ENCODE results near the gene CHRNA4. TPM values are rescaled to one million over a fixed set of nuclear protein-coding genes. Genes with fewer than 3 reads are reported as not detected.

Gene CHRNA4
- 0.46 TPM for polyA plus RNA-seq (2013, experiment 1 of 4)
- polyA plus RNA-seq (2013, experiment 2 of 4), result 0.18 TPM
- polyA plus RNA-seq (2013, experiment 3 of 4), result 0.64 TPM
- 1.6 TPM for polyA plus RNA-seq (2013, experiment 4 of 4)

GRCh38 chr20:63360850-63361518 is at the start of gene CHRNA4:
Gene CHRNA4 (minus strand): TSS chr20:63361349. CDS start chr20:63361165, 184 bp downstream.
- Histone ChIP-seq H3K4me3 (ENCODE audit: insufficient read depth, low read depth, low read length) (peak within 1 kb of the TSS; percentile 18), H3K4me1 (ENCODE audit: control insufficient read depth, insufficient read depth, low read length) (peaks cover 34% of the 10 kb centered on the region), H3K27me3 (ENCODE audit: control insufficient read depth, insufficient read depth, low read length, poor library complexity, severe bottlenecking) (peaks cover 33% of the 10 kb centered on the region), H3K9me3 (ENCODE audit: control insufficient read depth, low read length) (no peaks in the 10 kb centered on the region), H3K27ac (ENCODE audit: insufficient read depth, low read depth, low read length, poor library complexity, severe bottlenecking) (no peak within 1 kb of the TSS), H3K36me3 (ENCODE audit: control insufficient read depth, insufficient read depth, low read length) (no peaks in the 10 kb centered on the region)
- WGBS, 2 experiments, result 1% methylated on average over 70 of the region's 79 CpGs

GRCh38 chr20:63409834-63410435 is 48.8 kb upstream of the CHRNA4 start:
- no peak overlapping the region for H3K27ac ChIP-seq (ENCODE audit: insufficient read depth, low read depth, low read length, poor library complexity, severe bottlenecking)
- WGBS, 2 experiments, result 90 to 94% methylated on average over 21 of the region's 23 CpGs
- H3K9me3 ChIP-seq (ENCODE audit: control insufficient read depth, low read length), result no peaks in the 10 kb centered on the region
- H3K27me3 ChIP-seq (ENCODE audit: control insufficient read depth, insufficient read depth, low read length, poor library complexity, severe bottlenecking), result no peaks in the 10 kb centered on the region
- no peaks in the 10 kb centered on the region for H3K36me3 ChIP-seq (ENCODE audit: control insufficient read depth, insufficient read depth, low read length)
- H3K4me3 ChIP-seq (ENCODE audit: insufficient read depth, low read depth, low read length), result no peak overlapping the region
- H3K4me1 ChIP-seq (ENCODE audit: control insufficient read depth, insufficient read depth, low read length), result peaks cover 3% of the 10 kb centered on the region

GRCh38 chr20:63409066-63409833 is 48.1 kb upstream of the CHRNA4 start:
- WGBS, 2 experiments, result 92 to 96% methylated on average over 20 of the region's 21 CpGs
- H3K36me3 ChIP-seq (ENCODE audit: control insufficient read depth, insufficient read depth, low read length), result no peaks in the 10 kb centered on the region
- peaks cover 3% of the 10 kb centered on the region for H3K4me1 ChIP-seq (ENCODE audit: control insufficient read depth, insufficient read depth, low read length)
- no peaks in the 10 kb centered on the region for H3K9me3 ChIP-seq (ENCODE audit: control insufficient read depth, low read length)
- no peaks in the 10 kb centered on the region for H3K27me3 ChIP-seq (ENCODE audit: control insufficient read depth, insufficient read depth, low read length, poor library complexity, severe bottlenecking)
- no peak overlapping the region for H3K4me3 ChIP-seq (ENCODE audit: insufficient read depth, low read depth, low read length)
- no peak overlapping the region for H3K27ac ChIP-seq (ENCODE audit: insufficient read depth, low read depth, low read length, poor library complexity, severe bottlenecking)

GRCh38 chr20:63408684-63409046 is 47.5 kb upstream of the CHRNA4 start:
- Histone ChIP-seq H3K9me3 (ENCODE audit: control insufficient read depth, low read length) (no peaks in the 10 kb centered on the region), H3K36me3 (ENCODE audit: control insufficient read depth, insufficient read depth, low read length) (no peaks in the 10 kb centered on the region), H3K27me3 (ENCODE audit: control insufficient read depth, insufficient read depth, low read length, poor library complexity, severe bottlenecking) (no peaks in the 10 kb centered on the region), H3K4me3 (ENCODE audit: insufficient read depth, low read depth, low read length) (no peak overlapping the region), H3K4me1 (ENCODE audit: control insufficient read depth, insufficient read depth, low read length) (peaks cover 3% of the 10 kb centered on the region), H3K27ac (ENCODE audit: insufficient read depth, low read depth, low read length, poor library complexity, severe bottlenecking) (no peak overlapping the region)
- 92% methylated on average over 21 of the region's 21 CpGs for WGBS, 2 experiments

- no peaks in the 10 kb centered on the region for H3K27me3 ChIP-seq (ENCODE audit: control insufficient read depth, insufficient read depth, low read length, poor library complexity, severe bottlenecking)
- no peaks in the 10 kb centered on the region for H3K36me3 ChIP-seq (ENCODE audit: control insufficient read depth, insufficient read depth, low read length)
- WGBS, 2 experiments, result 94% methylated on average over 27 of the region's 27 CpGs
- H3K9me3 ChIP-seq (ENCODE audit: control insufficient read depth, low read length), result no peaks in the 10 kb centered on the region
- no peak overlapping the region for H3K27ac ChIP-seq (ENCODE audit: insufficient read depth, low read depth, low read length, poor library complexity, severe bottlenecking)
- H3K4me1 ChIP-seq (ENCODE audit: control insufficient read depth, insufficient read depth, low read length), result peaks cover 3% of the 10 kb centered on the region
- H3K4me3 ChIP-seq (ENCODE audit: insufficient read depth, low read depth, low read length), result no peak overlapping the region
Measured at GRCh38 chr20:63407928-63408683, 47.0 kb upstream of the CHRNA4 start.

- Histone ChIP-seq H3K27me3 (ENCODE audit: control insufficient read depth, insufficient read depth, low read length, poor library complexity, severe bottlenecking) (no peaks in the 10 kb centered on the region), H3K4me3 (ENCODE audit: insufficient read depth, low read depth, low read length) (no peak overlapping the region), H3K4me1 (ENCODE audit: control insufficient read depth, insufficient read depth, low read length) (no peaks in the 10 kb centered on the region), H3K36me3 (ENCODE audit: control insufficient read depth, insufficient read depth, low read length) (no peaks in the 10 kb centered on the region), H3K9me3 (ENCODE audit: control insufficient read depth, low read length) (no peaks in the 10 kb centered on the region), H3K27ac (ENCODE audit: insufficient read depth, low read depth, low read length, poor library complexity, severe bottlenecking) (no peak overlapping the region)
- 95% methylated on average over 60 of the region's 60 CpGs for WGBS, 2 experiments
Measured at GRCh38 chr20:63406617-63407245, 45.6 kb upstream of the CHRNA4 start.

- Histone ChIP-seq H3K9me3 (ENCODE audit: control insufficient read depth, low read length) (no peaks in the 10 kb centered on the region), H3K36me3 (ENCODE audit: control insufficient read depth, insufficient read depth, low read length) (no peaks in the 10 kb centered on the region), H3K4me1 (ENCODE audit: control insufficient read depth, insufficient read depth, low read length) (no peaks in the 10 kb centered on the region), H3K27ac (ENCODE audit: insufficient read depth, low read depth, low read length, poor library complexity, severe bottlenecking) (no peak overlapping the region), H3K4me3 (ENCODE audit: insufficient read depth, low read depth, low read length) (no peak overlapping the region), H3K27me3 (ENCODE audit: control insufficient read depth, insufficient read depth, low read length, poor library complexity, severe bottlenecking) (no peaks in the 10 kb centered on the region)
- 94% methylated on average over 23 of the region's 23 CpGs for WGBS, 2 experiments
Measured at GRCh38 chr20:63406011-63406410, 44.9 kb upstream of the CHRNA4 start.

GRCh38 chr20:63405102-63405730 is 44.1 kb upstream of the CHRNA4 start:
- H3K36me3 ChIP-seq (ENCODE audit: control insufficient read depth, insufficient read depth, low read length), result no peaks in the 10 kb centered on the region
- no peak overlapping the region for H3K27ac ChIP-seq (ENCODE audit: insufficient read depth, low read depth, low read length, poor library complexity, severe bottlenecking)
- no peaks in the 10 kb centered on the region for H3K9me3 ChIP-seq (ENCODE audit: control insufficient read depth, low read length)
- H3K4me3 ChIP-seq (ENCODE audit: insufficient read depth, low read depth, low read length), result no peak overlapping the region
- H3K4me1 ChIP-seq (ENCODE audit: control insufficient read depth, insufficient read depth, low read length), result no peaks in the 10 kb centered on the region
- no peaks in the 10 kb centered on the region for H3K27me3 ChIP-seq (ENCODE audit: control insufficient read depth, insufficient read depth, low read length, poor library complexity, severe bottlenecking)
- WGBS, 2 experiments, result 93% methylated on average over 31 of the region's 31 CpGs

Data from ectodermal cell (in vitro differentiated cells).